ENCODE data around the gene STK17B. TPM values are rescaled to one million over a fixed set of nuclear protein-coding genes. Genes with fewer than 3 reads are reported as not detected.

STK17B gene
- total and polyA plus RNA-seq, 10 of the 15 experiments (the other 5 are each of a cell fraction or from before 2014, with no cell fraction given), result 21.2 to 108 (median 53.7) TPM

DNA sequence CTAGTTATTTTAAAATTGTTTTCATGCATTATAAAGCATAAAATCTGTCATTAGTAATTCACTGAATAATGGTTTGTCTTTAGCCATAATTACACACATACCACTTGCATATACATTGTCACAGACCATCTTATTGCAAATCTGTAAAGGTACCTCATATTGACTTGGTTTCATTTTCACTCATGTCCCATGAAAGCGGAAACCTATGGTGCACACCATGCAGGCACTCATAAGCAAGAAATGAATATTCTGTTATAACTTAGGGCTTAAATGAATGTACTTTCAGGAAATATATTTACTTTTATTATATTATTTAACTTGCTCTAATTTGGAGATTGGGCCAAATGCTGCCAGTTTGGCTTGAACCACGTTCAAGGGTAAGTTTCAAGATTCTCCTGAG lies 29.2 kb upstream of the STK17B start:
- Histone ChIP-seq H3K9ac (ENCODE audit: control insufficient read depth, insufficient read depth, low read length) (no peak overlapping the region), H3K4me1 (ENCODE audit: control insufficient read depth, insufficient read depth, low read length) (peaks cover 18% of the 10 kb centered on the region), H3K4me3 (no peak overlapping the region), H3K79me2 (ENCODE audit: control insufficient read depth, insufficient read depth, low read length) (no peaks in the 10 kb centered on the region), H3K9me3 (replicated peaks; ENCODE audit: control insufficient read depth, insufficient read depth, low read length) (no peaks in the 10 kb centered on the region), H2AFZ (ENCODE audit: control insufficient read depth, low read depth, low read length) (0 out of 2 replicates have a peak overlapping the region, but pooled peaks have one; percentile 9), H3K4me2 (ENCODE audit: control insufficient read depth, insufficient read depth) (peak overlapping the region; percentile 78), H3K27me3 (replicated peaks in 1 of 2; ENCODE audit: control insufficient read depth in 2 of 2, insufficient read depth in 2 of 2, low read length in 1 of 2) (no peaks in the 10 kb centered on the region), H3K27ac (ENCODE audit: control insufficient read depth, insufficient read depth) (peak overlapping the region; percentile 79), H3K36me3 (ENCODE audit: control insufficient read depth in 2 of 2, insufficient read depth in 2 of 2, low read length in 1 of 2) (no peaks in the 10 kb centered on the region), H4K20me1 (ENCODE audit: control insufficient read depth, insufficient read depth) (no peaks in the 10 kb centered on the region)
- SMC1A ChIA-PET (ENCODE audit: uncharacterized antibody, unreplicated experiment), result interaction anchor here (0.9 to 8.7 kb wide), 24 partner anchors 8 to 75 kb away, joined by 3 to 104 read pairs (median 10); no protein-coding TSS in a partner anchor
- CTCF ChIA-PET, result interaction anchor here (0.7 to 2.8 kb wide), 12 partner anchors 9 to 76 kb away, joined by 3 to 11 read pairs (median 4); no protein-coding TSS in a partner anchor
- peak; percentile 86 for FAIRE-seq
- BruUV-seq (replicated peaks), result no TSS peak
- peak; percentile 94 for ATAC-seq
- RAD21 ChIA-PET (ENCODE audit: unreplicated experiment), result interaction anchor here (1.0 to 6.2 kb wide), 11 partner anchors 10 to 75 kb away, joined by 4 to 39 read pairs (median 14); partner anchors contain the start of gene STK17B
- 0% methylated on average over 2 of the region's 2 CpGs for WGBS (ENCODE audit: insufficient coverage, insufficient replicate concordance, low lambda C conversion rate, missing lambda C conversion rate)
- in situ Hi-C loops (cut with MboI) (no loop called here), intact Hi-C loops (cut with micrococcal nuclease; ENCODE audit: unreplicated experiment) (loop anchor here (1.0 to 2.0 kb wide), 3 partner anchors 11 to 40 kb away; no protein-coding TSS in a partner anchor)
- peak; percentile 83 for DNase-seq (ENCODE audit: low read depth, low spot score)
- POLR2A ChIA-PET, result interaction anchor here (0.7 to 3.4 kb wide), 13 partner anchors 9 to 76 kb away, joined by 3 to 17 read pairs (median 6); no protein-coding TSS in a partner anchor
- TF ChIP-seq RAD51 (IDR thresholded peaks at IDR 0.05) (no peak), TAF1 (IDR thresholded peaks at IDR 0.05; ENCODE audit: borderline replicate concordance, low read depth, low read length) (no peak), CBX5 (IDR thresholded peaks at IDR 0.05; ENCODE audit: low read depth) (0 out of 2 replicates have a peak, but pooled peaks have one; percentile 74), LARP7 (IDR thresholded peaks at IDR 0.05) (no peak), FOXK2 (IDR thresholded peaks at IDR 0.05) (no peak), SIN3A (IDR thresholded peaks at IDR 0.05; ENCODE audit: low read depth, low read length) (no peak), MYB (IDR thresholded peaks at IDR 0.05; ENCODE audit: borderline replicate concordance, low read depth, low read length) (no peak), POU2F2 (IDR thresholded peaks at IDR 0.05; ENCODE audit: borderline replicate concordance, low read depth, low read length) (peak; percentile 69; the same call in 1 of the 3 replicates), HDAC2 (IDR thresholded peaks at IDR 0.05) (no peak), HDAC6 (IDR thresholded peaks at IDR 0.05; ENCODE audit: unreplicated experiment) (no peak), CEBPB (IDR thresholded peaks at IDR 0.05; ENCODE audit: borderline replicate concordance in 1 of 2, low read depth in 2 of 2, low read length in 2 of 2) (peak in 1 of 2 experiments; percentile 62; a peak in 1 of 4 replicates), SREBF2 (IDR thresholded peaks at IDR 0.05; ENCODE audit: low read length) (no peak)
- TF ChIP-seq, protein P1, sequence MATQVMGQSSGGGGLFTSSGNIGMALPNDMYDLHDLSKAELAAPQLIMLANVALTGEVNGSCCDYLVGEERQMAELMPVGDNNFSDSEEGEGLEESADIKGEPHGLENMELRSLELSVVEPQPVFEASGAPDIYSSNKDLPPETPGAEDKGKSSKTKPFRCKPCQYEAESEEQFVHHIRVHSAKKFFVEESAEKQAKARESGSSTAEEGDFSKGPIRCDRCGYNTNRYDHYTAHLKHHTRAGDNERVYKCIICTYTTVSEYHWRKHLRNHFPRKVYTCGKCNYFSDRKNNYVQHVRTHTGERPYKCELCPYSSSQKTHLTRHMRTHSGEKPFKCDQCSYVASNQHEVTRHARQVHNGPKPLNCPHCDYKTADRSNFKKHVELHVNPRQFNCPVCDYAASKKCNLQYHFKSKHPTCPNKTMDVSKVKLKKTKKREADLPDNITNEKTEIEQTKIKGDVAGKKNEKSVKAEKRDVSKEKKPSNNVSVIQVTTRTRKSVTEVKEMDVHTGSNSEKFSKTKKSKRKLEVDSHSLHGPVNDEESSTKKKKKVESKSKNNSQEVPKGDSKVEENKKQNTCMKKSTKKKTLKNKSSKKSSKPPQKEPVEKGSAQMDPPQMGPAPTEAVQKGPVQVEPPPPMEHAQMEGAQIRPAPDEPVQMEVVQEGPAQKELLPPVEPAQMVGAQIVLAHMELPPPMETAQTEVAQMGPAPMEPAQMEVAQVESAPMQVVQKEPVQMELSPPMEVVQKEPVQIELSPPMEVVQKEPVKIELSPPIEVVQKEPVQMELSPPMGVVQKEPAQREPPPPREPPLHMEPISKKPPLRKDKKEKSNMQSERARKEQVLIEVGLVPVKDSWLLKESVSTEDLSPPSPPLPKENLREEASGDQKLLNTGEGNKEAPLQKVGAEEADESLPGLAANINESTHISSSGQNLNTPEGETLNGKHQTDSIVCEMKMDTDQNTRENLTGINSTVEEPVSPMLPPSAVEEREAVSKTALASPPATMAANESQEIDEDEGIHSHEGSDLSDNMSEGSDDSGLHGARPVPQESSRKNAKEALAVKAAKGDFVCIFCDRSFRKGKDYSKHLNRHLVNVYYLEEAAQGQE (IDR thresholded peaks at IDR 0.05; ENCODE audit: low read depth, low read length), result no peak
- TF ChIP-seq, protein P2, sequence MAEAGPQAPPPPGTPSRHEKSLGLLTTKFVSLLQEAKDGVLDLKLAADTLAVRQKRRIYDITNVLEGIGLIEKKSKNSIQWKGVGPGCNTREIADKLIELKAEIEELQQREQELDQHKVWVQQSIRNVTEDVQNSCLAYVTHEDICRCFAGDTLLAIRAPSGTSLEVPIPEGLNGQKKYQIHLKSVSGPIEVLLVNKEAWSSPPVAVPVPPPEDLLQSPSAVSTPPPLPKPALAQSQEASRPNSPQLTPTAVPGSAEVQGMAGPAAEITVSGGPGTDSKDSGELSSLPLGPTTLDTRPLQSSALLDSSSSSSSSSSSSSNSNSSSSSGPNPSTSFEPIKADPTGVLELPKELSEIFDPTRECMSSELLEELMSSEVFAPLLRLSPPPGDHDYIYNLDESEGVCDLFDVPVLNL (IDR thresholded peaks at IDR 0.05; ENCODE audit: low read depth, low read length), result no peak
- TF ChIP-seq, protein P3, sequence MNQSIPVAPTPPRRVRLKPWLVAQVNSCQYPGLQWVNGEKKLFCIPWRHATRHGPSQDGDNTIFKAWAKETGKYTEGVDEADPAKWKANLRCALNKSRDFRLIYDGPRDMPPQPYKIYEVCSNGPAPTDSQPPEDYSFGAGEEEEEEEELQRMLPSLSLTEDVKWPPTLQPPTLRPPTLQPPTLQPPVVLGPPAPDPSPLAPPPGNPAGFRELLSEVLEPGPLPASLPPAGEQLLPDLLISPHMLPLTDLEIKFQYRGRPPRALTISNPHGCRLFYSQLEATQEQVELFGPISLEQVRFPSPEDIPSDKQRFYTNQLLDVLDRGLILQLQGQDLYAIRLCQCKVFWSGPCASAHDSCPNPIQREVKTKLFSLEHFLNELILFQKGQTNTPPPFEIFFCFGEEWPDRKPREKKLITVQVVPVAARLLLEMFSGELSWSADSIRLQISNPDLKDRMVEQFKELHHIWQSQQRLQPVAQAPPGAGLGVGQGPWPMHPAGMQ (IDR thresholded peaks at IDR 0.05; ENCODE audit: borderline replicate concordance), result no peak
- TF ChIP-seq, protein P4, sequence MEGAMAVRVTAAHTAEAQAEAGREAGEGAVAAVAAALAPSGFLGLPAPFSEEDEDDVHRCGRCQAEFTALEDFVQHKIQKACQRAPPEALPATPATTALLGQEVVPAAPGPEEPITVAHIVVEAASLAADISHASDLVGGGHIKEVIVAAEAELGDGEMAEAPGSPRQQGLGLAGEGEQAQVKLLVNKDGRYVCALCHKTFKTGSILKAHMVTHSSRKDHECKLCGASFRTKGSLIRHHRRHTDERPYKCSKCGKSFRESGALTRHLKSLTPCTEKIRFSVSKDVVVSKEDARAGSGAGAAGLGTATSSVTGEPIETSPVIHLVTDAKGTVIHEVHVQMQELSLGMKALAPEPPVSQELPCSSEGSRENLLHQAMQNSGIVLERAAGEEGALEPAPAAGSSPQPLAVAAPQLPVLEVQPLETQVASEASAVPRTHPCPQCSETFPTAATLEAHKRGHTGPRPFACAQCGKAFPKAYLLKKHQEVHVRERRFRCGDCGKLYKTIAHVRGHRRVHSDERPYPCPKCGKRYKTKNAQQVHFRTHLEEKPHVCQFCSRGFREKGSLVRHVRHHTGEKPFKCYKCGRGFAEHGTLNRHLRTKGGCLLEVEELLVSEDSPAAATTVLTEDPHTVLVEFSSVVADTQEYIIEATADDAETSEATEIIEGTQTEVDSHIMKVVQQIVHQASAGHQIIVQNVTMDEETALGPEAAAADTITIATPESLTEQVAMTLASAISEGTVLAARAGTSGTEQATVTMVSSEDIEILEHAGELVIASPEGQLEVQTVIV (IDR thresholded peaks at IDR 0.05; ENCODE audit: borderline replicate concordance, partially characterized antibody), result no peak

Measured in GM12878 (cell line).